PC-3 (cell line): Measurements from ENCODE around the gene NPLOC4.

Experiments used
- EZH2 ChIP-seq: fragments of 300-600 bp; sonication (generic); IDR thresholded peaks from one replicate; pipeline ENCODE4 v1.6.1; 2017; ENCODE audit warnings: antibody characterized with exemption, mild to moderate bottlenecking, low read length; ENCODE audit not compliant: unreplicated experiment
- EZH2phosphoT487 ChIP-seq: fragments of 300-600 bp; sonication (generic); IDR thresholded peaks from 2 replicates; pipeline ENCODE4 v1.6.1; 2018; ENCODE audit warnings: mild to moderate bottlenecking, antibody characterized with exemption, low read length, borderline replicate concordance
- TF ChIP-seq, protein P1 (sequence below): fragments of 300-600 bp; sonication (generic); conservative IDR thresholded peaks from 2 replicates; pipeline ENCODE4 v1.5.1; 2017; ENCODE audit warnings: antibody characterized with exemption, low read depth, mild to moderate bottlenecking, low read length

DNA sequence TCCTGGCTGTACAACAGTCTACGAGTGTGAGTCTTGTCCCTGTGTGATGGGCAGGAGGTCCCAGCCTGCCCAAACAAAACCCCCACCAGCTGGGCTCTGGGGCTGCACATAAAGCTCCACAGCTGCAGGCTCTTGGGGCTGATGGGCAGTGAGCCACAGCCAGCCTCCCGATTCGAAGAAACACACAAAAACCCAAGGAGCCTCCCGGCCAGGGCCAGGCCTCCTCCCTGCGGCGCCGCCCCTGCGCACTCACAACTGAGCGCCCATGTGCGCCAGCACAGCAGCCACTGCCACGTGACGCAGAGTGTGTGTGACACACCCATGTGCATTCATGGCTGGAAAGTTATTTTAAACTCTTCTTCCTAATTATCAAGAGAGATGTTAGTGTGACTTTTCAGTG is 54.2 kb downstream of the NPLOC4 start:
- TF ChIP-seq, protein P1, sequence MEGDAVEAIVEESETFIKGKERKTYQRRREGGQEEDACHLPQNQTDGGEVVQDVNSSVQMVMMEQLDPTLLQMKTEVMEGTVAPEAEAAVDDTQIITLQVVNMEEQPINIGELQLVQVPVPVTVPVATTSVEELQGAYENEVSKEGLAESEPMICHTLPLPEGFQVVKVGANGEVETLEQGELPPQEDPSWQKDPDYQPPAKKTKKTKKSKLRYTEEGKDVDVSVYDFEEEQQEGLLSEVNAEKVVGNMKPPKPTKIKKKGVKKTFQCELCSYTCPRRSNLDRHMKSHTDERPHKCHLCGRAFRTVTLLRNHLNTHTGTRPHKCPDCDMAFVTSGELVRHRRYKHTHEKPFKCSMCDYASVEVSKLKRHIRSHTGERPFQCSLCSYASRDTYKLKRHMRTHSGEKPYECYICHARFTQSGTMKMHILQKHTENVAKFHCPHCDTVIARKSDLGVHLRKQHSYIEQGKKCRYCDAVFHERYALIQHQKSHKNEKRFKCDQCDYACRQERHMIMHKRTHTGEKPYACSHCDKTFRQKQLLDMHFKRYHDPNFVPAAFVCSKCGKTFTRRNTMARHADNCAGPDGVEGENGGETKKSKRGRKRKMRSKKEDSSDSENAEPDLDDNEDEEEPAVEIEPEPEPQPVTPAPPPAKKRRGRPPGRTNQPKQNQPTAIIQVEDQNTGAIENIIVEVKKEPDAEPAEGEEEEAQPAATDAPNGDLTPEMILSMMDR: no peak
- TF ChIP-seq EZH2 (no peak), EZH2phosphoT487 (no peak)
